Measurements from ENCODE around the gene UMODL1. TPM values are rescaled to one million over a fixed set of nuclear protein-coding genes. Genes with fewer than 3 reads are reported as not detected.

The UMODL1 gene
- total and polyA plus RNA-seq, 10 of the 15 experiments (the other 5 are each of a cell fraction or from before 2014, with no cell fraction given): 0.01 to 0.11 (median 0.03) TPM; not detected in 5

- no peak overlapping the region for H3K4me2 ChIP-seq (ENCODE audit: control insufficient read depth, insufficient read depth)
- ATAC-seq (no peak), DNase-seq (ENCODE audit: low read depth, low spot score) (no peak), FAIRE-seq (no peak)
- CTCF ChIA-PET: interaction anchor here (0.5 to 0.9 kb wide), 3 partner anchors 12 to 32 kb away, joined by 3 read pairs; no protein-coding TSS in a partner anchor
- no peaks in the 10 kb centered on the region for H3K36me3 ChIP-seq (ENCODE audit: control insufficient read depth in 2 of 2, insufficient read depth in 2 of 2, low read length in 1 of 2)
- in situ Hi-C loops (cut with MboI) (no loop called here), intact Hi-C loops (cut with micrococcal nuclease; ENCODE audit: unreplicated experiment) (no loop called here)
- H3K27me3 ChIP-seq (replicated peaks in 1 of 2; ENCODE audit: control insufficient read depth in 2 of 2, insufficient read depth in 2 of 2, low read length in 1 of 2): no peaks in the 10 kb centered on the region
- BruUV-seq (replicated peaks): no TSS peak
- TF ChIP-seq ZNF274 (IDR thresholded peaks at IDR 0.05; ENCODE audit: insufficient read depth, insufficient read length): no peak
- TF ChIP-seq TCF3 (IDR thresholded peaks at IDR 0.05; ENCODE audit: borderline replicate concordance, insufficient read depth, low read depth, low read length): no peak
- no peak for TF ChIP-seq NFYA (IDR thresholded peaks at IDR 0.05; ENCODE audit: borderline replicate concordance, low read depth, low read length)
- no peak for TF ChIP-seq FOS (IDR thresholded peaks at IDR 0.05; ENCODE audit: borderline replicate concordance, extremely low read depth, insufficient read length)
- TF ChIP-seq, protein P1, sequence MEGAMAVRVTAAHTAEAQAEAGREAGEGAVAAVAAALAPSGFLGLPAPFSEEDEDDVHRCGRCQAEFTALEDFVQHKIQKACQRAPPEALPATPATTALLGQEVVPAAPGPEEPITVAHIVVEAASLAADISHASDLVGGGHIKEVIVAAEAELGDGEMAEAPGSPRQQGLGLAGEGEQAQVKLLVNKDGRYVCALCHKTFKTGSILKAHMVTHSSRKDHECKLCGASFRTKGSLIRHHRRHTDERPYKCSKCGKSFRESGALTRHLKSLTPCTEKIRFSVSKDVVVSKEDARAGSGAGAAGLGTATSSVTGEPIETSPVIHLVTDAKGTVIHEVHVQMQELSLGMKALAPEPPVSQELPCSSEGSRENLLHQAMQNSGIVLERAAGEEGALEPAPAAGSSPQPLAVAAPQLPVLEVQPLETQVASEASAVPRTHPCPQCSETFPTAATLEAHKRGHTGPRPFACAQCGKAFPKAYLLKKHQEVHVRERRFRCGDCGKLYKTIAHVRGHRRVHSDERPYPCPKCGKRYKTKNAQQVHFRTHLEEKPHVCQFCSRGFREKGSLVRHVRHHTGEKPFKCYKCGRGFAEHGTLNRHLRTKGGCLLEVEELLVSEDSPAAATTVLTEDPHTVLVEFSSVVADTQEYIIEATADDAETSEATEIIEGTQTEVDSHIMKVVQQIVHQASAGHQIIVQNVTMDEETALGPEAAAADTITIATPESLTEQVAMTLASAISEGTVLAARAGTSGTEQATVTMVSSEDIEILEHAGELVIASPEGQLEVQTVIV (IDR thresholded peaks at IDR 0.05; ENCODE audit: borderline replicate concordance, partially characterized antibody): no peak
- no peak for TF ChIP-seq DPF2 (IDR thresholded peaks at IDR 0.05)
- TF ChIP-seq SP1 (IDR thresholded peaks at IDR 0.05; ENCODE audit: low read depth, low read length): no peak
- TF ChIP-seq PBX3 (IDR thresholded peaks at IDR 0.05; ENCODE audit: insufficient replicate concordance, low read depth, low read length): no peak
- no peak overlapping the region for H3K27ac ChIP-seq (ENCODE audit: control insufficient read depth, insufficient read depth)
- no peak overlapping the region for H2AFZ ChIP-seq (ENCODE audit: control insufficient read depth, low read depth, low read length)
- no peak overlapping the region for H3K9ac ChIP-seq (ENCODE audit: control insufficient read depth, insufficient read depth, low read length)
- H4K20me1 ChIP-seq (ENCODE audit: control insufficient read depth, insufficient read depth): no peaks in the 10 kb centered on the region
- peaks cover 27% of the 10 kb centered on the region for H3K4me1 ChIP-seq (ENCODE audit: control insufficient read depth, insufficient read depth, low read length)
- H3K4me3 ChIP-seq: no peak overlapping the region
- WGBS (ENCODE audit: insufficient coverage, insufficient replicate concordance, low lambda C conversion rate, missing lambda C conversion rate): 69% methylated on average over 25 of the region's 25 CpGs
- RAD21 ChIA-PET (ENCODE audit: unreplicated experiment): interaction anchor here (2.1 kb wide), 1 partner anchor 36 kb away, joined by 10 read pairs; no protein-coding TSS in a partner anchor
- H3K9me3 ChIP-seq (replicated peaks; ENCODE audit: control insufficient read depth, insufficient read depth, low read length): no peaks in the 10 kb centered on the region
- no peaks in the 10 kb centered on the region for H3K79me2 ChIP-seq (ENCODE audit: control insufficient read depth, insufficient read depth, low read length)
- POLR2A ChIA-PET: interaction anchor here (0.9 kb wide), 1 partner anchor 28 kb away, joined by 3 read pairs; no protein-coding TSS in a partner anchor
- SMC1A ChIA-PET (ENCODE audit: uncharacterized antibody, unreplicated experiment): interaction anchor here (1.6 kb wide), 1 partner anchor 38 kb away, joined by 3 read pairs; no protein-coding TSS in a partner anchor
Measured at GRCh38 chr21:42079939-42080787, 9.0 kb downstream of the UMODL1 start.

Data from GM12878 (cell line).